ENCODE data around the gene UNC93B1. TPM values are rescaled to one million over a fixed set of nuclear protein-coding genes. Genes with fewer than 3 reads are reported as not detected.

The UNC93B1 gene
- total RNA-seq, 2 experiments from 2014 or later: 41.7 to 42.0 TPM

- Mint-ChIP-seq H3K36me3 (ENCODE audit: low read depth) (peaks cover 29% of the 10 kb centered on the region), H3K27me3 (no peaks in the 10 kb centered on the region), H3K27ac (no peak overlapping the region), H3K4me1 (peaks cover 13% of the 10 kb centered on the region), H3K4me3 (no peak overlapping the region), H3K9me3 (no peaks in the 10 kb centered on the region)
- POLR2A ChIA-PET: interaction anchor here (0.7 to 6.4 kb wide), 2 partner anchors 14 to 55 kb away, joined by 3 to 63 read pairs; partner anchors contain the start of gene NDUFS8
- no peak for DNase-seq
- CTCF ChIA-PET: no interaction called here
Measured at GRCh38 chr11:68043349-68044144, 39.6 kb upstream of the UNC93B1 start.

GRCh38 chr11:68043029-68043348 is 39.1 kb upstream of the UNC93B1 start:
- H3K36me3 Mint-ChIP-seq (ENCODE audit: low read depth): peaks cover 29% of the 10 kb centered on the region
- no peak for DNase-seq
- H3K27me3 Mint-ChIP-seq: no peaks in the 10 kb centered on the region
- H3K9me3 Mint-ChIP-seq: no peaks in the 10 kb centered on the region
- CTCF ChIA-PET: no interaction called here
- no peak overlapping the region for H3K4me3 Mint-ChIP-seq
- H3K27ac Mint-ChIP-seq: no peak overlapping the region
- POLR2A ChIA-PET: interaction anchor here (6.4 kb wide), 1 partner anchor 14 kb away, joined by 63 read pairs; the partner anchor contains the start of gene NDUFS8
- H3K4me1 Mint-ChIP-seq: peaks cover 16% of the 10 kb centered on the region

GRCh38 chr11:68042219-68043028 is 38.5 kb upstream of the UNC93B1 start:
- Mint-ChIP-seq H3K4me3 (no peak overlapping the region), H3K27me3 (no peaks in the 10 kb centered on the region), H3K36me3 (ENCODE audit: low read depth) (peaks cover 27% of the 10 kb centered on the region), H3K9me3 (no peaks in the 10 kb centered on the region), H3K27ac (no peak overlapping the region), H3K4me1 (peaks cover 20% of the 10 kb centered on the region)
- CTCF ChIA-PET: no interaction called here
- DNase-seq: no peak
- POLR2A ChIA-PET: interaction anchor here (1.4 to 6.4 kb wide), 3 partner anchors 11 to 49 kb away, joined by 3 to 63 read pairs (median 8); partner anchors contain the start of gene NDUFS8

- no peaks in the 10 kb centered on the region for H3K27me3 Mint-ChIP-seq
- H3K36me3 Mint-ChIP-seq (ENCODE audit: low read depth): peaks cover 27% of the 10 kb centered on the region
- no peak for DNase-seq
- peak overlapping the region; percentile 33 for H3K4me3 Mint-ChIP-seq
- POLR2A ChIA-PET: interaction anchor here (1.4 to 6.4 kb wide), 3 partner anchors 11 to 48 kb away, joined by 3 to 63 read pairs (median 8); partner anchors contain the start of gene NDUFS8
- H3K9me3 Mint-ChIP-seq: no peaks in the 10 kb centered on the region
- H3K4me1 Mint-ChIP-seq: peaks cover 27% of the 10 kb centered on the region
- peak overlapping the region; percentile 44 for H3K27ac Mint-ChIP-seq
- CTCF ChIA-PET: no interaction called here
Measured at GRCh38 chr11:68041617-68042218, 37.8 kb upstream of the UNC93B1 start.

- H3K4me1 Mint-ChIP-seq: peaks cover 32% of the 10 kb centered on the region
- no peaks in the 10 kb centered on the region for H3K27me3 Mint-ChIP-seq
- H3K36me3 Mint-ChIP-seq (ENCODE audit: low read depth): peaks cover 27% of the 10 kb centered on the region
- POLR2A ChIA-PET: interaction anchor here (0.6 to 6.4 kb wide), 5 partner anchors 12 to 231 kb away, joined by 3 to 63 read pairs (median 7); partner anchors contain the start of genes C11orf24 and NDUFS8
- DNase-seq: no peak
- peak overlapping the region; percentile 91 for H3K27ac Mint-ChIP-seq
- peak overlapping the region; percentile 89 for H3K4me3 Mint-ChIP-seq
- no peaks in the 10 kb centered on the region for H3K9me3 Mint-ChIP-seq
- CTCF ChIA-PET: no interaction called here
Measured at GRCh38 chr11:68040957-68041591, 37.2 kb upstream of the UNC93B1 start.

- DNase-seq: peak; percentile 62
- Mint-ChIP-seq H3K27me3 (no peaks in the 10 kb centered on the region), H3K27ac (peak overlapping the region; percentile 91), H3K4me1 (peaks cover 39% of the 10 kb centered on the region), H3K4me3 (peak overlapping the region; percentile 89), H3K36me3 (ENCODE audit: low read depth) (peaks cover 22% of the 10 kb centered on the region), H3K9me3 (no peaks in the 10 kb centered on the region)
- POLR2A ChIA-PET: interaction anchor here (0.6 to 6.4 kb wide), 4 partner anchors 11 to 232 kb away, joined by 3 to 63 read pairs (median 8); partner anchors contain the start of genes C11orf24 and NDUFS8
- CTCF ChIA-PET: no interaction called here
Measured at GRCh38 chr11:68040101-68040956, 36.4 kb upstream of the UNC93B1 start.

- peaks cover 40% of the 10 kb centered on the region for H3K4me1 Mint-ChIP-seq
- POLR2A ChIA-PET: interaction anchor here (0.7 to 6.4 kb wide), 3 partner anchors 10 to 233 kb away, joined by 3 to 63 read pairs (median 7); partner anchors contain the start of genes C11orf24 and NDUFS8
- no peaks in the 10 kb centered on the region for H3K27me3 Mint-ChIP-seq
- CTCF ChIA-PET: interaction anchor here (0.6 to 0.8 kb wide), 2 partner anchors 58 to 167 kb away, joined by 3 read pairs; no protein-coding TSS in a partner anchor
- DNase-seq: peak; percentile 25
- peaks cover 19% of the 10 kb centered on the region for H3K36me3 Mint-ChIP-seq (ENCODE audit: low read depth)
- no peaks in the 10 kb centered on the region for H3K9me3 Mint-ChIP-seq
- peak overlapping the region; percentile 89 for H3K4me3 Mint-ChIP-seq
- H3K27ac Mint-ChIP-seq: peak overlapping the region; percentile 91
Measured at GRCh38 chr11:68039526-68040086, 35.7 kb upstream of the UNC93B1 start.

GRCh38 chr11:68038718-68039525 is 35.0 kb upstream of the UNC93B1 start, which contains the start of gene TCIRG1:
TCIRG1 (plus strand) TSS chr11:68039025; CDS start chr11:68041272, 2,247 bp downstream.
- peak; percentile 69 for DNase-seq
- CTCF ChIA-PET: interaction anchor here (0.6 to 2.0 kb wide), 4 partner anchors 59 to 171 kb away, joined by 3 to 5 read pairs (median 4); no protein-coding TSS in a partner anchor
- peaks cover 16% of the 10 kb centered on the region for H3K36me3 Mint-ChIP-seq (ENCODE audit: low read depth)
- H3K4me3 Mint-ChIP-seq: peak within 1 kb of the TSS; percentile 89
- H3K27ac Mint-ChIP-seq: peak within 1 kb of the TSS; percentile 97
- peaks cover 40% of the 10 kb centered on the region for H3K4me1 Mint-ChIP-seq
- H3K27me3 Mint-ChIP-seq: no peaks in the 10 kb centered on the region
- no peaks in the 10 kb centered on the region for H3K9me3 Mint-ChIP-seq
- POLR2A ChIA-PET: interaction anchor here (0.7 to 6.4 kb wide), 4 partner anchors 9 to 233 kb away, joined by 3 to 63 read pairs (median 6); partner anchors contain the start of genes C11orf24 and NDUFS8

GRCh38 chr11:68038226-68038717 is 34.4 kb upstream of the UNC93B1 start:
- no peak for DNase-seq
- ChIA-PET POLR2A (interaction anchor here (1.7 to 6.4 kb wide), 3 partner anchors 9 to 234 kb away, joined by 4 to 63 read pairs (median 6); partner anchors contain the start of genes C11orf24 and NDUFS8), CTCF (interaction anchor here (1.3 to 2.0 kb wide), 2 partner anchors 83 to 171 kb away, joined by 4 to 5 read pairs; no protein-coding TSS in a partner anchor)
- Mint-ChIP-seq H3K27ac (peak overlapping the region; percentile 97), H3K4me1 (peaks cover 43% of the 10 kb centered on the region), H3K9me3 (no peaks in the 10 kb centered on the region), H3K27me3 (no peaks in the 10 kb centered on the region), H3K4me3 (peak overlapping the region; percentile 89), H3K36me3 (ENCODE audit: low read depth) (peaks cover 16% of the 10 kb centered on the region)
